ENCODE results near the gene CNTNAP2.

CNTNAP2 gene

DNA sequence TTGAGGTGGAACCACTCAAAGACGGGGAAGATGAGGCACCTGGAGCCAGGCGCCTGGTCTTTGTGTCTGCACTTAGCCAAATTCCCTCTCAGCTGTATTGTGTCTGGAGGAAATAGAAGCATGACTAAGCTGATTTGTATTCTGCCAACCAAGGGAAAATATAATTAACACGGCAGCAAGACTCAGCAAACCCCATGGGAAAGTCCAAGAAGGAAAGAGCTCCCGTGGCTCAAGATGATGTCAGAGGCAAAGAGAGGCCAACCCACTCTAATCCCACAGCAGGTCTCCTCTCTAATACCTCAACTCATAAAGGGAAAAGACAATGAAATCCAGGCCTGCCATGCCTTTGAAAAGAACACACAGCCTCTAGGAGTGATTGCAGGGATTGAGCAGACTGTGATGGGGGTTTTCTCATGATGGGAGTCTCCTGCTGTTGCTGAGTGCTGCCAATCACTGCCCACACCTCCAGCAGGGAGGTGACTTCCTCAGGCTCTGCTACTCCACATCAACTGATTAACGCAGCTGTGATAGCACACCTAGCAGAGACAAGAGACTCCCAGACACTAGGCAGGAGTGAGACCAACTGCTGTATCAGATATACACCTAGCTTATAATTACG, 2218.5 kb downstream of the CNTNAP2 start:
- 35 to 41% methylated on average over 2 to 3 of the region's 6 CpGs for WGBS, 2 experiments (ENCODE audit: insufficient coverage in 2 of 2)
- no peaks in the 10 kb centered on the region for H3K36me3 ChIP-seq (ENCODE audit: control insufficient read depth, insufficient read depth, low read length)
- H3K9me3 ChIP-seq (ENCODE audit: control insufficient read depth, low read length): peaks cover 13% of the 10 kb centered on the region
- H3K4me1 ChIP-seq (ENCODE audit: control insufficient read depth, insufficient read depth, low read length, poor library complexity, severe bottlenecking): peaks cover 45% of the 10 kb centered on the region
- peak overlapping the region; percentile 95 for H3K27ac ChIP-seq (ENCODE audit: low read depth, low read length, severe bottlenecking)
- H3K4me3 ChIP-seq (ENCODE audit: extremely low read depth, insufficient read depth, low read length, poor library complexity, severe bottlenecking): no peak overlapping the region

DNA sequence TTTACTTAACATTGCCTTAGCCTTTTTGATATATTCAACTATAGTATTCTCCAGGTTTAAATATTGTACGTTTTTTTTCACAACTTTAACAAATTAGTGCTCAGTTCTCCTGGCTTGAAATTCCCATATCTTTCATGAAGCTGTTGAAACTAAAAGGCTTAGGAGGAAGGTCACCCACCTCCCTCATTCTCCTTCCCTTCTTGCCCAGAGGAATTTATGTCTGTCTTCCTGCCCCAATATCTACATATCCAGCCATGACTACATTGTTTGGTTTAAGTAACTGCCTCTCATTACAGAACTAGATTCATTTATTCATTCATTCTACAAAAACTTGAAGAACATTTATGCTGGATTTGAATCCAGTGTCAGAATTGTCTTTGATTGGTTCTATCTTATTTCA, 2219.2 kb downstream of the CNTNAP2 start:
- 17% methylated on average over 1 of the region's 1 CpG; no CpG with 5 or more reads in 1 of the 2 experiments for WGBS, 2 experiments (ENCODE audit: insufficient coverage in 2 of 2)
- Histone ChIP-seq H3K4me1 (ENCODE audit: control insufficient read depth, insufficient read depth, low read length, poor library complexity, severe bottlenecking) (peaks cover 50% of the 10 kb centered on the region), H3K9me3 (ENCODE audit: control insufficient read depth, low read length) (peaks cover 5% of the 10 kb centered on the region), H3K27ac (ENCODE audit: low read depth, low read length, severe bottlenecking) (peak overlapping the region; percentile 95), H3K4me3 (ENCODE audit: extremely low read depth, insufficient read depth, low read length, poor library complexity, severe bottlenecking) (no peak overlapping the region), H3K36me3 (ENCODE audit: control insufficient read depth, insufficient read depth, low read length) (no peaks in the 10 kb centered on the region)

DNA sequence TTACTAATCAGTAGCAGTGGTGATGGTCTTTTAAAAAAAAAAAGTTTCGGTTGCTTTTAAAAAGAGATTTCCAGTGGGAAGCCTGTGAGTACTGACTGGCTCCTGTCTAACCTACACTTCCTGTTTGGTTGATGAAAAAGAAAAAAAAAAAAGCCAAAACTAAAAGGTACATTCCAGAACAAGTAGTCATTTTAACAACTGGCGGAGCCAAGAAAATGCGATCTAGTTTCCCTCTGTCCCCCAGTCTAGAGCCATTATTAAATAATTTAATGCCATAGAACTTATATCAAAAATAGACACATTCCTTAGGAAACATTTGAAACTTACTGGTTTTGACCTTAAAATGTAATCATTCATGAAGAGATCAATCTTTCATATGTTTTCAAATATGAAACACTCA, 2219.8 kb downstream of the CNTNAP2 start:
- no peaks in the 10 kb centered on the region for H3K36me3 ChIP-seq (ENCODE audit: control insufficient read depth, insufficient read depth, low read length)
- WGBS, 2 experiments (ENCODE audit: insufficient coverage in 2 of 2): 30% methylated on average over 2 of the region's 3 CpGs; no CpG with 5 or more reads in 1 of the 2 experiments
- H3K4me3 ChIP-seq (ENCODE audit: extremely low read depth, insufficient read depth, low read length, poor library complexity, severe bottlenecking): no peak overlapping the region
- peaks cover 56% of the 10 kb centered on the region for H3K4me1 ChIP-seq (ENCODE audit: control insufficient read depth, insufficient read depth, low read length, poor library complexity, severe bottlenecking)
- peak overlapping the region; percentile 58 for H3K27ac ChIP-seq (ENCODE audit: low read depth, low read length, severe bottlenecking)
- H3K9me3 ChIP-seq (ENCODE audit: control insufficient read depth, low read length): no peaks in the 10 kb centered on the region

DNA sequence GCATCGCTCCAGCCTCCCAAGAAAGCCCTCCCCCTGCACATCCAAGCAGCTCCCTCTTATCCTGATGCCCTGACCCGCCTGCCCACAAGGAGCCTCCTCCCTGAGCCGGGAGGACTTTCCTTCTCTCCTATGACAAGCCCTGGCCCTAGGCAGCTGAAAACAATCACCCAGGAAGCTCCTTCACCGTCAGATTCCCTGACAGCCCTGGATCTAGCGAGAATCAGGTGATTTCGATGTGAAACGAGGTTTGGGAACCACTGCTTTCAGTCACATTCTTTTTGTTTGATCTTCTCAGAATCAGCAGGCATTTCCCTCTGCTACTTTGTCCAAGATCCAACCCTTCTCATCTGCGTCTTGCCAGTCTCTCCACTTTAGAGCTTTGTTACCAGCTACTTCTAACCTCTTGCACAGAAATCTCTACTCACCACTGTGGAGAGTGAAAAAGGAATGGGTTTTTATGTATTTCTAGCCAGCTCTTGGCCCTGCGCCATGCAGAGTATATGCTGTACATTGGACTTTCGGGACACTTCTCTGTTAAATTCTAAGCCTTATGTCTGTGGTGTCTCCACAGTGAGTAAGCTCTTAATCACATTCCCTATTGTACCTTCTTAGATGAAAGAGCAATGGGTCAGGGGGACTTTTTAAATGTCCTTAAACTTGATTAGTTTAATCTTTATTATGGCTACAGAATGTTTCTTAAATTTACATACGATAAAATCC, 2220.8 kb downstream of the CNTNAP2 start:
- 42 to 48% methylated on average over 6 to 9 of the region's 11 CpGs for WGBS, 2 experiments (ENCODE audit: insufficient coverage in 2 of 2)
- H3K36me3 ChIP-seq (ENCODE audit: control insufficient read depth, insufficient read depth, low read length): no peaks in the 10 kb centered on the region
- no peaks in the 10 kb centered on the region for H3K9me3 ChIP-seq (ENCODE audit: control insufficient read depth, low read length)
- no peak overlapping the region for H3K4me3 ChIP-seq (ENCODE audit: extremely low read depth, insufficient read depth, low read length, poor library complexity, severe bottlenecking)
- H3K27ac ChIP-seq (ENCODE audit: low read depth, low read length, severe bottlenecking): peak overlapping the region; percentile 58
- H3K4me1 ChIP-seq (ENCODE audit: control insufficient read depth, insufficient read depth, low read length, poor library complexity, severe bottlenecking): peaks cover 60% of the 10 kb centered on the region

DNA sequence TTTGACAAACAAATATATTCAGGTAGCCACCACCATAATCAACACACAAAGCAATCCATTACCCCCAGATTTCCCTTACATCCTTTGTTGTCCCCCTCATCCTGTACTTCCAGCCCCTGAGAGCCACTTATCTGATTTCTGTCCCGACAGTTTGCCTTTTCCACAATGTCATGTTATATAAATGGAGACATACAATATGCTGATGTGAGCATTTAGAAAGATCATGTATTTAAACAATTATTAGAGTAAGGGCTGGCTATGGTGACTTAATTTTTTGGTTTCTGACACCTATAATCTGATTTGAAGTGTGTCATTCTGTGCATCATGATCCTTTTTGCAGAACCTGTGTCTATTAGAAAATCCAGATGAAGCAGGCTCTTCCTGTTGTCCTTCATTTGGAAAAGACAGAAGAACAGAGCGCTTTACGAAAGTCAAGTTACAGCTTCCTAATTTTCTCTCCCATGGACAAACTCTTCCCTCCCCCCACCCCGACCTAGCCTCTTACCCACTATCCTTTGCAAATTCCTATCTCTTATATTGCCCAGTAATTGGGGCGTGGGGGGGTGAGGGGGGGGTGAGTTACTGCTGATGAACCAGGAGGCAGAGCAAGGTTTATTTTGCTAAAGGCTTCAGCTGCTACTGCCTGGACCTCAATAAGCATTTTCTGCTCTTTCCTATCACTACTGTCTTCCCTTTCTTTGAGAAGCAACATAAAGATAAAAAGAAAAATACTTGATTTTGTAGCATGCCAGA, 2221.6 kb downstream of the CNTNAP2 start:
- Histone ChIP-seq H3K27ac (ENCODE audit: low read depth, low read length, severe bottlenecking) (no peak overlapping the region), H3K4me1 (ENCODE audit: control insufficient read depth, insufficient read depth, low read length, poor library complexity, severe bottlenecking) (peaks cover 60% of the 10 kb centered on the region), H3K9me3 (ENCODE audit: control insufficient read depth, low read length) (no peaks in the 10 kb centered on the region), H3K4me3 (ENCODE audit: extremely low read depth, insufficient read depth, low read length, poor library complexity, severe bottlenecking) (no peak overlapping the region), H3K36me3 (ENCODE audit: control insufficient read depth, insufficient read depth, low read length) (no peaks in the 10 kb centered on the region)
- WGBS, 2 experiments (ENCODE audit: insufficient coverage in 2 of 2): 40 to 44% methylated on average over 2 of the region's 5 CpGs

DNA sequence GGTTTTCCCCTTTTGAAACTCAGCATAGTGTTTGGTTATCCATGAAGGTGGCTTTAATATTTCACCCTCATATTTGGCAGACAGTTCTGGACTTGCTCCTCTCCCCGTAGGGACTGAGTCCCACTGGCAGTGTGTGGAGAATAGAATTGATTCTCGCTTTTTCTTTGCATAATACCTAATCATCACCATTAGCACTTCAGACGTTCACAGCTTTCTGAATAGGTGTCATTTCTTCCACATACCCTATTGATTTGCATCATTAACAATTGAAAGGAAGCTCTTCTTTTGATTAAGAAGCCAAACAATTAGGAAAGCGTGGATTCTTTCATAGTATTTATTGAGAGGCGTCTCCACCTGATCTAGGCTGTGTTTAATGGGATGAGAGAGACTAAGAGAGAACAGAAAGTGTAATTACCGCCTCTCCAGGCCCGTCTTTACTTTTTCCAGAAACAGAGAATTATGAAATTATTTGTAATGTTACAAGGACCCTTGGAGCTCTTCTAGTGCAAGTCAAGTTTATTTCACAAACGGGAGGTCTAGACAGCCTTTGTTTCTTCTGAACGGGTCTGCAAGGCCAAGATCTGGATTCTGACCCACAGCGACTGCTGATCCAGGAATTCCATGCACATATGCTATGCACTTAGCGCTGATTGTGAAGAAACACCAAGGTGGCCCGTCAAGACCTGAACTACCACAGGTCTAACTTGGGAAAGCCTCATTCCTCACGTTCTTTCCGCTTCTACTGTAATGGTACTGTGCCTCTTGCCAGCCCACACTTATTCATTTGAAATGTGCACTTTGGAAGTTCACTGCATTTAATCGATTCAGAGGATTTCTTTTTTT, 2224.1 kb downstream of the CNTNAP2 start:
- Histone ChIP-seq H3K9me3 (ENCODE audit: control insufficient read depth, low read length) (no peaks in the 10 kb centered on the region), H3K27ac (ENCODE audit: low read depth, low read length, severe bottlenecking) (no peak overlapping the region), H3K36me3 (ENCODE audit: control insufficient read depth, insufficient read depth, low read length) (peaks cover 3% of the 10 kb centered on the region), H3K4me3 (ENCODE audit: extremely low read depth, insufficient read depth, low read length, poor library complexity, severe bottlenecking) (peak overlapping the region; percentile 68), H3K4me1 (ENCODE audit: control insufficient read depth, insufficient read depth, low read length, poor library complexity, severe bottlenecking) (peaks cover 55% of the 10 kb centered on the region)
- WGBS, 2 experiments (ENCODE audit: insufficient coverage in 2 of 2): 25 to 27% methylated on average over 8 to 11 of the region's 15 CpGs

DNA sequence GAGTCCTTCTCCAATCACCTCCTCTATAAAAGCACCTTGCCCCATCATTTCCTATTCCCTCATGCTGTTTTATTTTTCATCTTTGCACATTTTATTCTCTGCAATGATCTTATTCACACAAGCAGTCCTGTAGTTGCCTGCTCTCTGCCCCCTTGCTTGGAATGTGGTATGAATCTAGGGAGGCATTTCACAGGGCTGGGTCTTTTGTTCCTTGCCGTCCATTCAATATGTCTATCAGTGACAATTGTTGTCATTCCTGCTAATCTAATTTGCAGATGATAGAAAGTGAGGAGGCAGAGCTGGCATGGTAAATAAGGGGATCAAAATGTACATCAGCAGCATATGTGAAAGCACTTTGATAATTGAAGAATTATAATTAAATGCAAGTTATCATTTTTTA, 2227.8 kb downstream of the CNTNAP2 start:
- H3K36me3 ChIP-seq (ENCODE audit: control insufficient read depth, insufficient read depth, low read length): peaks cover 3% of the 10 kb centered on the region
- peaks cover 40% of the 10 kb centered on the region for H3K4me1 ChIP-seq (ENCODE audit: control insufficient read depth, insufficient read depth, low read length, poor library complexity, severe bottlenecking)
- no peaks in the 10 kb centered on the region for H3K9me3 ChIP-seq (ENCODE audit: control insufficient read depth, low read length)
- no peak overlapping the region for H3K27ac ChIP-seq (ENCODE audit: low read depth, low read length, severe bottlenecking)
- H3K4me3 ChIP-seq (ENCODE audit: extremely low read depth, insufficient read depth, low read length, poor library complexity, severe bottlenecking): no peak overlapping the region
- 80% methylated on average over 1 of the region's 1 CpG; no CpG with 5 or more reads in 1 of the 2 experiments for WGBS, 2 experiments (ENCODE audit: insufficient coverage in 2 of 2)

DNA sequence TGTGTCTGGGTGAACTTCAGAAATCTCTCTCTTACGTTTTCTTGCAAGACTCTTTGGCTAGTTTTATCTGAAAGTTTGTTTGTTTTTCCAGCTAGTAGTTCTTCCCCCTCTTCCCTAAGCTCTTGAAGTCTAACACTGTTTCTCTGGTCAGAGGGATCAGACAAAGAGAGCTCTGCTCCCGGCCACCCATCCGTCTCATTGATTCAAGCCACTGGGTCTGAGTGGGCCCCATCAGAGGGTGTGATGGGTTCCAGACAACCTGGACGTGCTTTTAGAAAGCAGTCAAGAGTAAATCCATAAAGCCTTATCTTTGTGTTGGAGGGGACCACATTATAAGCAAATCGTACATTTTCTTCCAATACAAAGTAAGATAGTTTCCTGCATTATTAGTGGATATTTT, 2231.4 kb downstream of the CNTNAP2 start:
- Histone ChIP-seq H3K27ac (ENCODE audit: low read depth, low read length, severe bottlenecking) (peak overlapping the region; percentile 86), H3K36me3 (ENCODE audit: control insufficient read depth, insufficient read depth, low read length) (peaks cover 19% of the 10 kb centered on the region), H3K4me1 (ENCODE audit: control insufficient read depth, insufficient read depth, low read length, poor library complexity, severe bottlenecking) (peaks cover 25% of the 10 kb centered on the region), H3K9me3 (ENCODE audit: control insufficient read depth, low read length) (no peaks in the 10 kb centered on the region), H3K4me3 (ENCODE audit: extremely low read depth, insufficient read depth, low read length, poor library complexity, severe bottlenecking) (no peak overlapping the region)
- 76% methylated on average over 2 of the region's 5 CpGs; no CpG with 5 or more reads in 1 of the 2 experiments for WGBS, 2 experiments (ENCODE audit: insufficient coverage in 2 of 2)

DNA sequence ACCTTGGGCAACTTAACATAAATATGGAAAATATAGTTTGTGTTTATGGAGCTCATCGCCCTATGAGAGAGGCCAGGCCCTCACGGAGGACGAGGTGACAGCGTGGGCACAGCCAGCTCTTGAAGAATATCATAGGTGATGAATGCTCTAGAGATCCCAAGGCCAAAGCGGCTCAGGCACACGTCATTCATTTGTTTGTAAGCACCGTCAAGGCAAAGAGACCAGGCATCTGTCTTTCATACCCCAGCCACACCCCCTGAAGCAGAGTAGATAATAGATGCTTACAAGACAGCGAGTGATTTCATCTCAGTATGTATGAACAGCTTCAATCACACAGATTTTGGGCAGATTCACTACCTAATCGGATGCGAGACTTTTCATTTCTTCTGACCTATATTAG, 2231.9 kb downstream of the CNTNAP2 start:
- WGBS, 2 experiments (ENCODE audit: insufficient coverage in 2 of 2): 77 to 90% methylated on average over 2 to 8 of the region's 10 CpGs

DNA sequence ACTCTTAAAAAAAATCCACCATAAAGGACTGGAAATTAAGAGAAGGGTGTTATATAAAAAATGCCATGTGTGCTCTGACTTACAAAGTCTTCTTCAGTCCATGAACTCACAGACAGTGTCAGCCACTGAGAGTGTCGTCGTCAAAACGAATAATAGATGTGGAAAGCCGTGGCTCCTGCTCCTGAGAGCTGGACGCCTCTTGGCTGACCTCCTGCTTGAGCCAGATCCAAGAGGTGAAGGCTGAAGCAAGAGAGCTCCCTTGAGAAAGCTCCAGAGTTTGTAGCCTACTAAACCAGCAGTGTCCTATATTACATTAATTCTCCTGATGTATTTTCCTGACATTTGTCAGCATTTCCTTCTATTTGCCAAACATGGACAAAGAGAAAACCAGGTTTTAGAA, 2239.7 kb downstream of the CNTNAP2 start:
- no peak overlapping the region for H3K4me3 ChIP-seq (ENCODE audit: extremely low read depth, insufficient read depth, low read length, poor library complexity, severe bottlenecking)
- H3K4me1 ChIP-seq (ENCODE audit: control insufficient read depth, insufficient read depth, low read length, poor library complexity, severe bottlenecking): no peaks in the 10 kb centered on the region
- 85% methylated on average over 5 of the region's 5 CpGs for WGBS, 2 experiments (ENCODE audit: insufficient coverage in 2 of 2)
- no peak overlapping the region for H3K27ac ChIP-seq (ENCODE audit: low read depth, low read length, severe bottlenecking)
- peaks cover 28% of the 10 kb centered on the region for H3K36me3 ChIP-seq (ENCODE audit: control insufficient read depth, insufficient read depth, low read length)
- no peaks in the 10 kb centered on the region for H3K9me3 ChIP-seq (ENCODE audit: control insufficient read depth, low read length)

More for the DNA sequence above, 2231.9 kb downstream of the CNTNAP2 start:
- H3K27ac ChIP-seq (ENCODE audit: low read depth, low read length, severe bottlenecking): peak overlapping the region; percentile 86
- no peak overlapping the region for H3K4me3 ChIP-seq (ENCODE audit: extremely low read depth, insufficient read depth, low read length, poor library complexity, severe bottlenecking)
- peaks cover 20% of the 10 kb centered on the region for H3K36me3 ChIP-seq (ENCODE audit: control insufficient read depth, insufficient read depth, low read length)
- peaks cover 25% of the 10 kb centered on the region for H3K4me1 ChIP-seq (ENCODE audit: control insufficient read depth, insufficient read depth, low read length, poor library complexity, severe bottlenecking)
- H3K9me3 ChIP-seq (ENCODE audit: control insufficient read depth, low read length): no peaks in the 10 kb centered on the region
